Right kidney (tissue), 1 donor: ENCODE measurements around the gene SPATA9.
A peak's percentile ranks its signal among the peaks of the same experiment; 100 is the strongest.
"Not testable (repeated sequence)": the region's sequence is repeated elsewhere in the genome, so short reads cannot be mapped to it uniquely, and the experiment has no call there.

Source experiments
- DNase-seq: peaks from one replicate; pipeline ENCODE4 v3.0.0-alpha.2; 2016

Gene SPATA9

DNA sequence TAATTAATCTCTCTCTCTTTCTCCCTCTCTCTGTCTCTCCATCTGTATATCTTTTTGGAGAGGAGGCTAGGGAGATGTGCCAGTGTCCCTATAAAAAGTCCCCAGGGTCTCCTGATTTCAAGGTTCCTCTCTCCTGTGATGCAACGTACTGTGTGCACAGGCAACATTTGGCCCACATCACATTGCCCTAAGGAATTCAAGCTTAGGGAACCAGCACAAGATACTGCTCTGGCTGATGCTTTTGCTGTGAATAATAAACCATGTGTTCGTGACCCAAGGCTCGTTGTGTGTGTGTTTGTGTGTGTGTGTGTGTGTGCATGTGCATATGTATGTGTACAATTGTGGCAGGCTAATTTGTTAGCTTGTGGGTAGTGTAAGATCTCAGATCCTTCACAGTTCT lies 9.7 kb downstream of the SPATA9 start:
- no peak for DNase-seq

DNA sequence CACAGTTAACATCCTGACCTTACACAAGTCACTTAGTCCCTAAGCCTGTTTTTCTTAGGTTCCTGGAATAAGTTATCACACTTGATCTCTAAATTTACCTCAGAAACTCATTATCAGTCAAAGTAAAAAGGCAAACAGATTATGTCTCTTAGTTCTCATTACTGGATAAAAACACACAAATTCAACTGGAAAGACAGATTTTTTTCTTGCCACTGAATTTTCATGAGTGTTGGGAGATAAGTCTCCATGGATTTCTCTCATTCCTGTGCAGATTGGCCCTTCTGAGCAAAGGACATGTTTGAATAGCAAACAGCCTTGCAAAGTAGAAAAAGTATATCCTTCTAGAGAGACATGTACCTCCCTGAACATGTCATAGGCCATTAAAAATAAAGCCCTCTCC lies 10.2 kb downstream of the SPATA9 start:
- no peak for DNase-seq

DNA sequence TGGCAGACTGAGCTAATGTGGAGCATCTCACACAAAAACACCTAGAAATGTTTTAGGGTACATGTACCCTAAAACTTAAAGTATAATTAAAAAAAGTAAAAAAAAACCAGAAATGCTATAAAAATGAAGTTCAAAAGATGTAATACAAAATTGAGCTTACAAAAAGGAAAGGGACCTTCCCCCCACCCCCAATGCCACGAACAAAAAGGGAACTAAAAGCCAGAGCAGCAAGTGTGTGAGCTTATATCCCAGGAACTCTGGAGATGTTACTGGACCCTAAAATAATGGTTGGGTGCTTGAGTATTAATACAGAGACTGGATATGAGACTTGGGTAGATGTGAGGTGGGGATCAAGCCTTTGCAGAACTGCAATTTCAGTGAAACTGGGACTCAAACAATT lies 11.0 kb downstream of the SPATA9 start:
- no peak for DNase-seq

DNA sequence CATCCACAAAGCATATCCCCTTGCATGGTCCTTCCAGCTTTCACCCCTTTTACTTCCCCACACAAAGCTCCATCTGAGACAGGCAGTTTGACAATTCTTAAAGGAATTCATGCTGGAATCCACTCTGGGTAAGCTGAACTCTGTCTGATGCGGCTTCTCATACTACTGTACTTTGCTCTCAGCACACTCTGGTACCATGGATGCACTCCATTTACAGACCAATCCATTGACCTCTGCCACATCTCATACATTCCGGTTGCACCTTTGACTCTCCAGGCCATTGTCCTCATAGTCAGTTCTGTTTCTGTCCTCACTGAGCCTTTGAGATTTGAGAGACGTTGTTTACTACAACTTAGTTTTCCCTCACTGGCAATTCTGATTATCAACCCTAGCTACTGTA lies 12.2 kb downstream of the SPATA9 start:
- DNase-seq: no peak

DNA sequence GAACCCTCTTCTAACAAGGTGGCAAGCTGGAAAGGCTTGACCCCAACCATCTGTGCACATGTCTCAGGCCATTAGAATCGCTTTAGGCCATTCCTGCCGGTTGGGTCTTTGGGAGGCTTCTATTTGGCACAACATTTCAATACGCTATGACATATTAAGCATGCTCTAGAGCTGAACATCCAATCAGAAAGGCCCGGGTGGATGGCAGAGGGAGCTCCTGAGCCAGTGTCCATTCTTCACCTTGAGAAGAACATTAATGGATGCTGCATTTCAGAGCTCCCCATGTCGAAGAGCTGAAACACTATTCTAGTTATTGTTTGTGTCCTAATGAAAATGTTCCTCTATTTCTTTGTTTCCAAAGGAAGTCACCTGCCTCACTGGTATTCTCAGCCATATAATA lies 12.8 kb downstream of the SPATA9 start:
- no peak for DNase-seq

DNA sequence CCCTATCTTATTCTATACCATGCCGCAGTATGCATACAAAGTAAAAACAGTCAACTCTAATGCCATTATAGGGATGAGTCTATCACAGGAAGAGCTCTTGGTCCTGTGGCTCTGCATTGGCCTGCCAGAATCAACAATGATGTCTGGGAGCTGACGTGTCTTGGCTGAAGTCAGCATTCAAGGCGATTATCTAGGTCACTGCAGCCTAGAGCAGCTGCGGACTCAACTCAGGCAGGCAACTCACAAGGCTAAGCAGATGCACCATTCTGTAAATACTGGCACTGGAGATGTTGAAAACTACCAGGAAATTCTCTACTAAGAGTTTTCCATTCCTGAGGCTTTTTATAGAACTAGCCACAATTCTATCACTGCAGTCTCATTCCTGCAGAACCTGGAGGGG lies 13.3 kb downstream of the SPATA9 start:
- DNase-seq: no peak

DNA sequence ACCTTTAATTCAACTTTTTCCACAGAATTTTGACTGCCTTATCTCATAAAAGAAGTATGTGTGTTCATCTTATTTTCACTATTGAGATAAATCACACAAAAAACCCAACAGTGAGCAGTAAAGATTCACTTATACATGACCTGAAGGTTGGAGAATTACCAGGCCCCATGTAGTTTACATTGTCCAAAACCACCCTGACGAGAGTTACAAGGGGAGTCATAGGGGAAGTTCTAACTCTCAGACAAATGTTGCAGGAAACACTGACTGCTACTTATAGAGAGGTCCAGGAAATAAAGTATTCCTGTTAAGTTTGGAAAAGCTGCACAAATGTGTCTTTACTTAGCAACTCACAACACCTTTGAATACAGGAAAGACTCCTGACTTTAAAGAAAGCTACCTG lies 14.1 kb downstream of the SPATA9 start:
- no peak for DNase-seq

DNA sequence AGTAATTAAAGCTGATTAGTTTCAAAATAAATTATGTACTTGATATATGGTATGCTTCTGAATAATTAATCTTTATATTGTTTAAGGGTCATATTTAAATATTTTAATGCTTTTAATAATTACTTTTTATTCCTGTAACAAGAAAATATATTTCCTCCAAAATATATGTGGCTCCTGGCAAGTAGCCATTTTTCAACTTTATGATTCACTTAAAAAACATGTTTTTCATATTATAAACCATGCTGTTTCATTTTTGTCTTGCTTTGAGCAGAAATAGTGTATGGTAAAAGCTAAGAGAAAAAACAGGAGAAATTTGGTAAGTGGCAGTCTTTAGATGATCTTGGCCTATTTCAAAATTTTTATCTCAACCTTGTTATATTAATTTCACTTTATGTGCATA lies 14.6 kb downstream of the SPATA9 start:
- no peak for DNase-seq

DNA sequence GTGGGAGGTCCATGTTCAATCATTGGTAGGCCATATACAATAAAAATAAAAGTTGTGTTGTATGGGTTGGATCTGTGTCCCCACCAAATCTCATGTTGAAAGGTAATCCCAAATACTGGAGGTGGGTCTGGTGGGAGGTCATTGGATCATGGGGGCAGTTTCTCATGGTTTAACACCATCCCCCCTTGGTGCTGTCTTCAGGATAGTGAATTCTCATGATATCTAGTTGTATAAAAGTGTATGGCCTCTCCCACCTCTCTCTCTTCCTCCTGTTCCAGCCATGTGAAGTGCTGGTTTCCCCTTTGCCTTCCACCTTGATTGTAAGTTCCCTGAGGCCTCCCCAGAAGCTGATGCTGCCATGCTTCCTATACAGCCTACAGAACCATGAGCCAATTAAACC lies 15.1 kb downstream of the SPATA9 start:
- no peak for DNase-seq

DNA sequence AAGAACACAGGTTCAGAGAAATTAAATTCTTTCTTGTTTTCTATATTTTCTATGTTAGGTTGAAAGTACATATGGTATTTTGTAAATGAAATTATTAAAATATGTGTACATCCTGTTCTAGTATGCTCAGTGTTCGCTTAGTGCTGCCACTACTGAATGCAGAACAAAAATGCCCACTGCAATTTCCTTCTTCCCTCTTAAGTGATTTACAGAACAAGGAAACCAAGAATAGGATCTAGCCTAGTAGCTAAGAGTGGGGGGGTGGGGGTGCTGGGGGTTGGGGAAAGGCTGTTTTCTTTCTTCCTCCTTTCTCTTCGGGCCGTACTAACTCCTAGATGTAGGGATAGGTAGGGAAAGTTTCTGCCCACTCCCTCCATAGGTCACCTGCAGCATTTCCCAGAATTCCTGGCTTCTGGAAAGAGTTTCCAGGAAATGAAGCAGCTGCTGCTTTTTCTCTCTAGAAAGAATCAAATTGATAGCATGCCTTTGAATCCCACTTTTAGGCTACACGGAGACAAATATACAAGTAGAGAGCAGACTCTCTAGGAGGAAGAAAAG lies 15.7 kb downstream of the SPATA9 start:
- no peak for DNase-seq

DNA sequence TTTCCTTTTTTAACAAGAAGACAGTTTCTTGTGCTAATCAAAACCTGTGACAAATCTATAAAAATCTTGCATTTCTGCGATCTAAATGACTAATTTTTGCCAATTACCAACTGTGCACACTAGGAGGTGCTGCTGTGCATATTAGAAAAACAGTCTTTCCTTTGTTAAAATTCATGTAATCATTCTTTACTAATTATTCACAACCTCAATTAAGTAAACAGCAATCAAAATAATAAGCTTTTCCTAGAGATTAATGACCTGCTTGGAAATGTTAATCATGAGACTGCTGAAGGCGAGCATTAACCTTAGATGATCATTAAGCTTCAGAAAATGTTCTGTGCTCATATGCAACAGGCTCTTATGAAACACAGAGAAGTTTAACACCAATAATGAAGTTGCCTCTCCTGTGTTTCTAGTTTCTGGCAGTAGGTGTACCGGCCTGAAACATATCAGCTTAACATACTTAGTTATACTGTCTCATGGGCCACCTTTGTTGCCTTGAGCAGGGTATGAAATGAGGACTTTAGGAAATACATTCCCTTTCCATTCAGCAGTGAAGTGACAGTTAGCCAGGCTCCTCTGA lies 18.5 kb downstream of the SPATA9 start:
- peak; percentile 34 for DNase-seq

DNA sequence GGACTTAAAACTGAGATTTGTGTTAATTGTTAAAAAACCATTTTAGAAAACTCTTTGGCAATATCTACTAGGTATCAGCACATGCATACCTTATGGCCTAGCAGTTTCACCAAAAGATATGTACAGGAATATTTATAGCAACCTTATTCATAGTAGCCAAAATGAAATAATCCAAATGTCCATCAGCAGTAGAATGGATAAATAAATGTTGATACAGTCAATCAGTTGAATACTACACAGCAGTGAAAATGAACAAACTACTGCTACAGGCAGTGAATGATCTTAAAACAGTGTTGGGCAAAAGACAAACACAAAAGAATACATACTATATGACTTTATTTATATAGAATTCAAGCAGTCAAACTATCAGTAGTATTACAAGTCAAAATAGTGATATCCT lies 19.8 kb downstream of the SPATA9 start:
- no peak for DNase-seq

DNA sequence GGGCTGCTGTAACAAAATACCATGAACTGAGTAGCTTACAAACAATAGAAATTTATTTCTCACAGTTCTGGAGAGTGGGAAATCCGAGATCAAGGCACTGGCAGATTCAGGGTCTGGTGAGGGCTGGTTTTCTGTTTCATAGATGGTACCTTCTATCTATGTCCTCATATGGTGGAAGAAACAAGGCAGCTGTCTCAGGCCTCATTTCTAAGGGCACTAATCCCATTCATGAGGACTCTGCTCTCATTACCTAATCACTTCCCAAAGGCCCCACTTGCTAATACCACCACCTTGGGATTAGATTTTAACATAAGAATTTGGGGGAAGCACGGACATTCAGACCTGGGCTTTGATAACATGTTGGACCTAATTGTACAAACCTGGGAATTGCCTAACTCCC lies 22.7 kb downstream of the SPATA9 start:
- DNase-seq: no peak

DNA sequence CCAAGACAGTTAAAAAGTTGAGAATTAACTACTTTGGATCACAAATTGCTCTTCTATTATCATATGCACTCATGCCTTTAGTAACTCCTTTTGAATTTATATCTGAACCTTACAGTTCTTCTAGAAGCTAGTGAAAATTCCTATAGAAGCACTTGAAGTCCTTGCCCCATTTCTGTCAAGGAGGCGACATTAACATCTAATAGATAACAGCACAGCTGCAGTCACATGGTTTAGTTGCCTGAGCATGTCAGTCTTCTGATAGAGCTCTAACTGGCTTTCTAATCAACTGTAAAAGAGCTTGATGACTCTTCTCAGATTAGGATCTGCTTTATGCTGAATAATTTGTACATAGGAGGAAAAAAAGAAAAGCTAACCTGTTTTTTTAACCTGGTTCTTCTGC lies 27.2 kb downstream of the SPATA9 start:
- DNase-seq: no peak

DNA sequence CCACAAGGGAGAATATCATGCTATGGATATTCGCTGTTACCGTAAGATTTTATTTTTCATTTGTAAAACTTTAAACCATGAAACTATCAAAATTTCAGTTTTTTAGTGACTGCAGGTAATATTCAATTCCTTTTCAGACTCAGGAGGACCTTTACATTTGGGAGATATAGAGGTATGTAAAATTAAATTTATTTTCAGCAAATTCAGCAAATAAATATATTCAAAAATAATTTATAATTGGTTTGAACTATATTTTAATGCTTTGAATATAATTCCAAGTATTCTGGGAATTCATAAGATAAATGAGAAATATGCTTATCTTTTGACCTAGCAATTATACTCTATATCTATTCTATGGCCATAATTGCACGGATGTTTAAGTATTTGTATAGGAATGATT lies 28.6 kb downstream of the SPATA9 start:
- no peak for DNase-seq

DNA sequence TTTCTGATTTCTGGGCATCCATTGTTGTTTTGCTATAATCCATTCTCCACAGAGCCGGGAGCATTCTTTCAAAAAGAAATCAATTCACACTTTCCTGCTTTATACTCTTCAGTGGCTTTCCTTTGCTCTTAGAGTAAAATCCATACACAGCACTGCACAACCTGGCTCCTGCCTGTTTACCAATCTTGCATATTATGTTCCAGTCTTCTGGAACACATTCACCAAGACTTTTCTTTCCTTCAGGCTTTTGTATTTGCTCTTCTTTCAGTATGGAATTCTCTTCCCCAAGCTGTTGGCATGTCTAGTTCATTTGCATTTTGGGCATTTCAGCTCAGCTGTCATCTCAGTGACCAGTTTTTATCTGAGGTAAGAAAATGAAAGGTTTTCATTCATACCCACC lies 29.9 kb downstream of the SPATA9 start:
- DNase-seq: no peak

DNA sequence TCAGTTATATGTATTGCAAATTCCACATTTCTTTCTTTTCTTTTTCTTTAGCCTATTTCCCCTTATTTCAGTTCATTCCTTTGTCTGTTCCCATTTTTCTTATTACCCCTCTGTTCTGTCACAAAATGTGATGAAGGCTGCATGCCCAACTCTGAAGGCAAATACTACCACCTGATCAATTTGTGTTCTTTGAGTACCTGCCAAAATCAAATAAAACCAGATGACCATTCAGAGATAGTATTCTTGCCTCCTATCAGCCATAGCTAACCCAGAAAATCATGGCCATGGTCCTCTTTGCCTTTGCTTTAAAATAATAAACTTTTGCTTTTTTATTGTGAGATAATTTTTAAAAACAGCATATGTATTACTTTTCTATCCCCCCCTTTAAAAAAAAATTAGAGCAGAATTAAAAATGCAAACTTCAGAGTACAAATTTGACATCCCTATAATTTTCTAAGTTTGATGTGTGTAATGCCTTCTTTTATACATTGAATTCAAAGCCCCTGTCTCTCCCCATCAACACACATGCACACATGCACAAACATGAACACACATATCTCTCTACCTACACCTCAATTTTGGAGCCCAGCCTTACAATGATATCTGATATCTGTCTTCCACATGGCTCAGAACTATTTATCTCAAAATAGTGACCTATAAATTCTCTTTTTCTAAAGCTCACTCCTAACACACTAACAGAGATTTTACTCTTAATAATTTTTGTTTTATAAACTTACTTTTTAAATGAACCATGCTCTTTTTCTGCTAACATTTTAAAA lies 32.8 kb downstream of the SPATA9 start:
- no peak for DNase-seq

DNA sequence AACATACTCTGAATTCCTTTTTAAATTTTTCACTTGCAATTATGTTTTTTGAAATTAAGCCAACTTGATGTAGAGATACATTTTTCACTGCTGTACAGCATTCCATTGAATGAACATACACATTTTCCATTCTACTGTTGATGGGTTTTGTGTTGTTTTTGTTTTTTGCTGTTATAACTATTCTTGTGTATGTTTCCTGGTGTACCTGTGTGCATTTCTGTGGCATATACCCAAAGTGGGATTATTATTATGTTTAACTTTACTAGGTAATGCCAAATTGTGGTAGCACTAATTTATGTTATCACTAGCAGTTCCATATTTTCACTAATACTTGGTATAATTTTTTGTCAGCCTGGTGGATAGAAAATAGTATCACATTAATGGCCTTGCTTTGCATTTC lies 33.5 kb downstream of the SPATA9 start:
- DNase-seq: no peak

DNA sequence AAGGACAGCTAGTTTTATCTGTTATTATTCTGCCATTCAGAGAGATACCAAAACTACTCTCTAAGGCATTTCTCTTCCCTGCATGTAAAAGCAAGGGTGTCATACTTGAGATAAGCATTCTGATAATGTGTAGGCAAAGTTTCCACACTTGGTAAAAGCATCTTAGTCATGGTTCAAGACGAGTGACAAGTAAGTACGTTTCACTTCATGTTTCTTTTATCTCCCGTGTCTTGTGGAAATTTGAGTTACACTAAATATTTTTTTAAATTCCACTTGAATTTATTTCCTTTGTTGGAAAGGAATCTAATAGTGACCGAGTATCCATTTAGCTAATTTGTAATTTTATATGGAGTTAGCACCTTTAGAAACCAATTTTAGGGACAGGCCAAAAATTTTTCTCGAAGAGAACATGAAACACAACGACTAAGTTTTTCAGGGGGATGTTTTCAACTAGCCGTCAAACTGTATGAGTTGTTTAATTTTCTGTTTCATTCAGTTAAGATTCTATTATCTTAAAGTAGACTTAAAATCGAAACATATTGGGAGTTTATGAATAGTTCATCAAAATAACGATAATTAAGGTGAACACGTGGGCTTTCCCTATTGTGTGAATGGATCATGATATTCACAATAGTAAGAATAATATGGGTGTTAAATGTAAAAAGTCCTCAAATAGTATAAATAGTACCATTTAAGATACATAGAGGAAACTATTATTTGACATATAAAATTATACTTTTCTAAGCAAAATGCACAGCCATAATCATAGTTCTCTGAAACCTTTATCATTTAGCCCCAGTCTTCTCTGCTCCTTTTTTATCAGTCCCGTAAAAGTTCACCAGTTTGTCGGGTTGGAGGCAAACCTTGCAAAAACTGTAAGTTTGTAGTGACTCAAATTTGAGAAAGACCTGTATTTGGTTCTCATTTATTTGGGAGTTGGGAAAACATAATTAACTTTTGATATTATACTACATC lies 34.6 kb downstream of the SPATA9 start:
- DNase-seq: no peak

DNA sequence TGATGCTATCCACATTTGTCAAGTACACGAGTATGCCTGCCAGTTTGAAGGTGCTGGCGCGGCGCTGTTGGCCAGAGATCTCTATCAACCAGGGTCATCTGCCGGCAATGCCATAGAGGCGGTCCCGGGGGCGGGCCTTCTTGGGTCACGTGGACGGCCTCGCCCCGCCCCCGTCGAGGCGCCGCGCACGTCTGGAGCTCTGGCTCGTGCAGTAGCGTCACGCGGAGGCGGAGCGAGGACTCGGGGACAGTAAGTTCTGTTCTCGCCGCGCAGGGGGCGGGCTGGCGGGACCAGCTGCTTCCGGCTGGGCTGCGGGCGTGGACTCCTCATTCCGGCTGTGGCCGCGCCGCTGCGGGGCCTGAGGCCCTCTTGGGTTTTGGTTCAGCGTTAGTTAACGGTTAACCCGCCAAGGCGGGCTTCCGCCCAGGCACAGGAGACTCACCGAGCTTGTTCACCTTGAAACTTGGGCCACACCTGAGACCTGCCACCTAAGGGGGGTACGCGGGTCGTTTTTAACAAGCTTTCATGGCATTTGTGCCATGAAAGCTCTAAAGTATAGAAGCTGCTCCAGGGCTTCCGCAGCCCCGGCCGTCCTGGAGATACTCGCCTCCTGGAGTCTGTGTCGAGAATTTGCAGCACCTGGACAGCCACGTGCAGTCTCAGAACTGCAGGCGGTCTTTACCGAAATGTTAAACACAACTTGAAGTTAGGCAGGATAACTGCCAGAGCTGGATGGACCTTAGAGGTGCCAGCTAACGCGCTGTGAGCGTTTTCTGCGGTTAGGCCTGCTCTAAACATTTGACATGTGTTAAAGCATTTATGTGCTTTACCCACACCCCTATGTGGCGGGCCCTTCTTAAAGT lies 36.0 kb downstream of the SPATA9 start, which contains the start of gene RFESD:
Gene RFESD (plus strand): TSS at position 209 of the 863 bp plus-strand sequence. CDS start 5,495 bp downstream, outside the sequence.
- peak; percentile 90 for DNase-seq

DNA sequence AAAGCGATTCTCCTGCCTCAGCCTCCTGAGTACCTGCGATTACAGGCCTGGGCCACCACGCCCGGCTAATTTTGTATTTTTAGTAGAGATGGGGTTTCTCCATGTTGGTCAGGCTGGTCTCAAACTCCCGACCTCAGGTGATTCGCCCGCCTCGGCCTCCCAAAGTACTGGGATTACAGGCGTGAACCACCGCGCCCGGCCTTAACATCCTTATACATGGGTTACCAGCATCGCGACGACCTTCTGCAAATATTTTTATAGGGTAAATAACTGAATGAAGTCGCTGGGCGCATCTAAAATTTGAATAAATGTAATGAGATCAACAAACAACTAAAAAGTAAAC lies 36.6 kb downstream of the SPATA9 start:
- not testable (repeated sequence) for DNase-seq
